GM13976 (cell line): Measurements from ENCODE around the gene ACTR3C.
"Not testable (repeated sequence)": the region's sequence is repeated elsewhere in the genome, so short reads cannot be mapped to it uniquely, and the experiment has no call there.

ENCODE experiments used
- DNase-seq: peaks from one replicate; pipeline ENCODE4 v3.0.0; 2012; ENCODE audit warnings: low spot score
- CTCF ChIP-seq: IDR thresholded peaks from 2 replicates; pipeline ENCODE4 v1.5.1; 2012; ENCODE audit warnings: borderline replicate concordance, mild to moderate bottlenecking; ENCODE audit not compliant: insufficient read depth; ENCODE audit errors: extremely low read depth, missing control alignments, control extremely low read depth
- in situ Hi-C: fragments of 300-500 bp; cut with MboI; formaldehyde crosslinking; loops from one replicate; pipeline ENCODE4 v1.12.0; 2022; ENCODE audit warnings: low sequenced_read_pairs, mixed read lengths, inconsistent platforms; ENCODE audit not compliant: unreplicated experiment

The ACTR3C gene

GRCh38 chr7:150314639-150315239 is 8.6 kb downstream of the ACTR3C start:
- no peak for TF ChIP-seq CTCF
- in situ Hi-C loops = no loop called here

GRCh38 chr7:150313870-150314269 is 9.5 kb downstream of the ACTR3C start:
- TF ChIP-seq CTCF = no peak
- in situ Hi-C loops = no loop called here
- DNase-seq = no peak

More at GRCh38 chr7:150314639-150315239, 8.6 kb downstream of the ACTR3C start:
- DNase-seq = no peak

- no peak for DNase-seq
- no peak for TF ChIP-seq CTCF
- in situ Hi-C loops = no loop called here
Observed at GRCh38 chr7:150313367-150313809, 10.0 kb downstream of the ACTR3C start.

GRCh38 chr7:150312649-150313366 is 10.5 kb downstream of the ACTR3C start:
- DNase-seq, in situ Hi-C loops: not testable (repeated sequence)

GRCh38 chr7:150311711-150312110 is 11.6 kb downstream of the ACTR3C start:
- in situ Hi-C loops = no loop called here
- no peak for DNase-seq
- no peak for TF ChIP-seq CTCF

GRCh38 chr7:150311146-150311545 is 12.2 kb downstream of the ACTR3C start:
- DNase-seq = no peak
- in situ Hi-C loops = no loop called here
- TF ChIP-seq CTCF = no peak

- TF ChIP-seq CTCF = no peak
Observed at GRCh38 chr7:150308575-150308974, 14.8 kb downstream of the ACTR3C start.

More at GRCh38 chr7:150308575-150308974, 14.8 kb downstream of the ACTR3C start:
- in situ Hi-C loops = no loop called here
- no peak for DNase-seq
